Type B pancreatic cell (in vitro differentiated cells): ENCODE measurements around the gene PKP2. TPM values are rescaled to one million over a fixed set of nuclear protein-coding genes. Genes with fewer than 3 reads are reported as not detected.

Experiments
- DNase-seq: peaks from one replicate; pipeline ENCODE4 v3.0.0; 2021; ENCODE audit warnings: mixed read lengths; ENCODE audit not compliant: unreplicated experiment; ENCODE audit errors: extremely low spot score
- H3K27ac Mint-ChIP-seq: 2 replicates; pipeline ENCODE4 v1.8.0; 2021; ENCODE audit warnings: mild to moderate bottlenecking, mixed read lengths
- H3K27me3 Mint-ChIP-seq: 2 replicates; pipeline ENCODE4 v1.8.0; 2021; ENCODE audit warnings: mixed read lengths
- H3K36me3 Mint-ChIP-seq: 2 replicates; pipeline ENCODE4 v1.8.0; 2021; ENCODE audit warnings: mixed read lengths
- H3K4me1 Mint-ChIP-seq: one replicate; pipeline ENCODE4 v1.8.0; 2021; ENCODE audit warnings: mixed read lengths; ENCODE audit not compliant: unreplicated experiment
- H3K4me3 Mint-ChIP-seq: 2 replicates; pipeline ENCODE4 v1.8.0; 2021; ENCODE audit warnings: mild to moderate bottlenecking, mixed read lengths
- H3K9me3 Mint-ChIP-seq: 2 replicates; pipeline ENCODE4 v1.8.0; 2021; ENCODE audit warnings: mixed read lengths
- CTCF ChIP-seq: fragments of 200-600 bp; sonication (generic); conservative IDR thresholded peaks from 2 replicates; pipeline ENCODE4 v1.5.0; 2021; ENCODE audit warnings: antibody characterized with exemption, mild to moderate bottlenecking
- total RNA-seq: library from RNA; stranded (reverse); gene quantifications from 2 replicates; pipeline ENCODE4 v1.2.1, GENCODE V29; 2021; ENCODE audit warnings: low replicate concordance

Gene PKP2
- total RNA-seq, 1 donor from 2014 or later, result 29.5 TPM

- DNase-seq, result no peak
- no peaks in the 10 kb centered on the region for H3K9me3 Mint-ChIP-seq
- H3K4me1 Mint-ChIP-seq, result peaks cover 7% of the 10 kb centered on the region
- H3K36me3 Mint-ChIP-seq, result peaks cover 33% of the 10 kb centered on the region
- H3K27ac Mint-ChIP-seq, result no peak overlapping the region
- H3K27me3 Mint-ChIP-seq, result no peaks in the 10 kb centered on the region
- no peak overlapping the region for H3K4me3 Mint-ChIP-seq
- no peak for TF ChIP-seq CTCF
Measured at GRCh38 chr12:32841061-32841460, 55.5 kb downstream of the PKP2 start.

- Mint-ChIP-seq H3K27me3 (no peaks in the 10 kb centered on the region), H3K4me3 (no peak overlapping the region), H3K27ac (no peak overlapping the region), H3K4me1 (peaks cover 7% of the 10 kb centered on the region), H3K9me3 (no peaks in the 10 kb centered on the region), H3K36me3 (peaks cover 35% of the 10 kb centered on the region)
- no peak for DNase-seq
- TF ChIP-seq CTCF, result no peak
Measured at GRCh38 chr12:32839828-32840227, 56.7 kb downstream of the PKP2 start.

- H3K27ac Mint-ChIP-seq, result no peak overlapping the region
- no peaks in the 10 kb centered on the region for H3K27me3 Mint-ChIP-seq
- no peaks in the 10 kb centered on the region for H3K4me1 Mint-ChIP-seq
- H3K9me3 Mint-ChIP-seq, result no peaks in the 10 kb centered on the region
- no peak overlapping the region for H3K4me3 Mint-ChIP-seq
- TF ChIP-seq CTCF, result no peak
- H3K36me3 Mint-ChIP-seq, result peaks cover 43% of the 10 kb centered on the region
- no peak for DNase-seq
Measured at GRCh38 chr12:32837974-32838373, 58.6 kb downstream of the PKP2 start.

- H3K27me3 Mint-ChIP-seq, result no peaks in the 10 kb centered on the region
- H3K4me1 Mint-ChIP-seq, result no peaks in the 10 kb centered on the region
- no peak overlapping the region for H3K4me3 Mint-ChIP-seq
- H3K9me3 Mint-ChIP-seq, result no peaks in the 10 kb centered on the region
- H3K27ac Mint-ChIP-seq, result no peak overlapping the region
- H3K36me3 Mint-ChIP-seq, result peaks cover 40% of the 10 kb centered on the region
- DNase-seq, result no peak
- TF ChIP-seq CTCF, result no peak
Measured at GRCh38 chr12:32836710-32837109, 59.9 kb downstream of the PKP2 start.

- Mint-ChIP-seq H3K4me1 (no peaks in the 10 kb centered on the region), H3K27ac (no peak overlapping the region), H3K36me3 (peaks cover 30% of the 10 kb centered on the region), H3K4me3 (no peak overlapping the region), H3K9me3 (no peaks in the 10 kb centered on the region), H3K27me3 (no peaks in the 10 kb centered on the region)
- no peak for TF ChIP-seq CTCF
- DNase-seq, result no peak
Measured at GRCh38 chr12:32834122-32834521, 62.5 kb downstream of the PKP2 start.

- peaks cover 18% of the 10 kb centered on the region for H3K36me3 Mint-ChIP-seq
- no peak for TF ChIP-seq CTCF
- peaks cover 9% of the 10 kb centered on the region for H3K4me1 Mint-ChIP-seq
- DNase-seq, result no peak
- H3K4me3 Mint-ChIP-seq, result no peak overlapping the region
- H3K27me3 Mint-ChIP-seq, result no peaks in the 10 kb centered on the region
- peak overlapping the region; percentile 16 for H3K27ac Mint-ChIP-seq
- H3K9me3 Mint-ChIP-seq, result no peaks in the 10 kb centered on the region
Measured at GRCh38 chr12:32828552-32828951, 68.0 kb downstream of the PKP2 start.
